HEK293 (cell line): Measurements from ENCODE around the gene EDARADD.
"Not testable (repeated sequence)": the region's sequence is repeated elsewhere in the genome, so short reads cannot be mapped to it uniquely, and the experiment has no call there.

Experiments used
- CTCF ChIP-seq: fragments of 450-650 bp; formaldehyde crosslinking; IDR thresholded peaks from 2 replicates; pipeline ENCODE4 v1.5.1; 2016; ENCODE audit warnings: missing biosample characterization, missing genetic modification characterization
- FEZF1 ChIP-seq: fragments of 450-650 bp; formaldehyde crosslinking; IDR thresholded peaks from 2 replicates; pipeline ENCODE4 v1.5.1; 2016; ENCODE audit warnings: missing biosample characterization, missing genetic modification characterization
- MEIS1 ChIP-seq: sonication (generic); formaldehyde crosslinking; IDR thresholded peaks from 2 replicates; pipeline ENCODE4 v1.8.1; 2022; ENCODE audit warnings: missing genetic modification reagents, mild to moderate bottlenecking, borderline replicate concordance
- ZBTB8A ChIP-seq: fragments of 450-650 bp; formaldehyde crosslinking; IDR thresholded peaks from 2 replicates; pipeline ENCODE4 v1.5.1; 2016; ENCODE audit warnings: missing biosample characterization, missing genetic modification characterization
- ZFP41 ChIP-seq: fragments of 450-650 bp; formaldehyde crosslinking; IDR thresholded peaks from 2 replicates; pipeline ENCODE4 v1.5.1; 2016; ENCODE audit warnings: missing biosample characterization, missing genetic modification characterization, borderline replicate concordance
- ZNF155 ChIP-seq: fragments of 450-650 bp; formaldehyde crosslinking; IDR thresholded peaks from 2 replicates; pipeline ENCODE4 v1.5.1; 2016; ENCODE audit warnings: missing biosample characterization, missing genetic modification characterization
- ZNF350 ChIP-seq: fragments of 450-650 bp; formaldehyde crosslinking; IDR thresholded peaks from 2 replicates; pipeline ENCODE4 v1.5.0; 2017; ENCODE audit warnings: missing biosample characterization, mild to moderate bottlenecking, missing genetic modification characterization
- ZNF555 ChIP-seq: fragments of 450-650 bp; formaldehyde crosslinking; conservative IDR thresholded peaks from 2 replicates; pipeline ENCODE4 v1.5.1; 2017; ENCODE audit warnings: missing biosample characterization, mild to moderate bottlenecking, missing genetic modification characterization, inconsistent platforms
- ZNF639 ChIP-seq: fragments of 450-650 bp; formaldehyde crosslinking; IDR thresholded peaks from 2 replicates; pipeline ENCODE4 v1.5.1; 2016; ENCODE audit warnings: missing biosample characterization, missing genetic modification characterization
- ZSCAN30 ChIP-seq: fragments of 450-650 bp; IDR thresholded peaks from 2 replicates; pipeline ENCODE4 v1.5.1; 2018; ENCODE audit warnings: missing biosample characterization, mild to moderate bottlenecking, missing genetic modification characterization, moderate library complexity

GRCh38 chr1:236504338-236504737 is 110.3 kb downstream of the EDARADD start:
- not testable (repeated sequence) for TF ChIP-seq ZNF555 (tag by site-specific recombination); ZSCAN30 (tag by site-specific recombination); ZNF350 (tag by site-specific recombination); CTCF (tag by site-specific recombination); ZFP41 (tag by site-specific recombination); ZNF639 (tag by site-specific recombination); MEIS1 (CRISPR knock-in tag); ZNF155; FEZF1 (tag by site-specific recombination); ZBTB8A (tag by site-specific recombination)
